Body of pancreas (tissue), 4 donors: ENCODE measurements around the gene ZYG11B.

Experiments used
- CTCF ChIP-seq, 7 experiments: fragments of 450-650 bp in 4 of 7; fragments of 200-600 bp in 3 of 7; sonication (generic) in 3 of 7; IDR thresholded peaks; one replicate each; pipeline ENCODE4 v1.5.1; 2016 to 2019; ENCODE audit warnings: antibody characterized with exemption in 7 of 7
- POLR2A ChIP-seq, 3 donors: fragments of 450-650 bp; IDR thresholded peaks; one replicate each; pipeline ENCODE4 v1.6.1; 2016; ENCODE audit warnings: antibody characterized with exemption in 3 of 3, mild to moderate bottlenecking in 2 of 3

DNA sequence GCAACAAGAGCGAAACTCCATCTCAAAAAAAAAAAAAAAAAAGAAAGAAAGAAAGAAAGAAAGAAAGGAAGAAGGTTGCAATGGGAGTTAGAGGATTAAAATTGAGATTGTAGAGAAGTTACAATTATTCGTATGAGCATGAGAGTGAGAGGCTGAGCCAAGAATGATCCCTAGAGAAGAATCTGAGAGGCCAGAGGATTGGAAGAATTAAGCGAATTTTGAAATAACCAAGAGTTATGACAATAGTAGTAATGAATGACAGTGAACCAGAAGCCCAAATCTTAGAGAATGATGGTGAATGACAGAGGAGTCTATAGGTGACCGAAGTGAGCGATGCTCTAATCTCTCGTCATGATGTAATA lies 369 bp upstream of the ZYG11B start:
- TF ChIP-seq POLR2A (IDR thresholded peaks at IDR 0.05) (no peak), CTCF (IDR thresholded peaks at IDR 0.05) (no peak)
